A673 (cell line): ENCODE measurements around the gene TMEM238L. TPM values are rescaled to one million over a fixed set of nuclear protein-coding genes. Genes with fewer than 3 reads are reported as not detected.

Experiments
- BruUV-seq: library from RNA; stranded (reverse); fragments of 400-500 nt; replicated peaks from 2 replicates; lab custom pipeline; 2021; lab: Mats Ljungman, UMichigan
- CTCF ChIA-PET: fragments of 300-600 bp; sonication (Branson Sonifier 250); formaldehyde crosslinking; loops from one replicate; lab custom pipeline; 2022; ENCODE audit warnings: antibody characterized with exemption; lab: Charles Lee
- POLR2A ChIA-PET: fragments of 300-600 bp; sonication (Branson Sonifier 250); formaldehyde crosslinking; loops from one replicate; lab custom pipeline; 2022; ENCODE audit warnings: antibody characterized with exemption; ENCODE audit not compliant: low non-redundant PET; lab: Charles Lee
- DNase-seq: peaks from one replicate; pipeline ENCODE4 v3.0.0-alpha.2; 2015; ENCODE audit warnings: low spot score
- H3K27ac ChIP-seq: fragments of 200-600 bp; sonication (generic); 2 replicates; pipeline ENCODE4 v1.5.1; 2016; ENCODE audit warnings: mixed run types, low read depth, mild to moderate bottlenecking, mixed read lengths, antibody characterized with exemption, low read length; ENCODE audit not compliant: poor library complexity, severe bottlenecking
- H3K27me3 ChIP-seq: fragments of 200-600 bp; sonication (generic); replicated peaks from 2 replicates; pipeline ENCODE4 v1.6.1; 2017; ENCODE audit warnings: mixed run types, low read depth, mild to moderate bottlenecking, mixed read lengths, antibody characterized with exemption, low read length; ENCODE audit not compliant: insufficient read depth, poor library complexity
- H3K36me3 ChIP-seq: fragments of 200-600 bp; sonication (generic); 2 replicates; pipeline ENCODE4 v1.6.1; 2016; ENCODE audit warnings: mixed run types, mild to moderate bottlenecking, mixed read lengths, antibody characterized with exemption, low read length; ENCODE audit not compliant: insufficient read depth, poor library complexity, severe bottlenecking
- H3K4me1 ChIP-seq: fragments of 200-600 bp; sonication (generic); 2 replicates; pipeline ENCODE4 v1.6.1; 2017; ENCODE audit warnings: mixed run types, mild to moderate bottlenecking, mixed read lengths, antibody characterized with exemption, low read length; ENCODE audit not compliant: insufficient read depth, poor library complexity, severe bottlenecking
- H3K4me3 ChIP-seq: fragments of 200-600 bp; sonication (generic); 2 replicates; pipeline ENCODE4 v1.5.1; 2016; ENCODE audit warnings: low read depth, mixed run types, mild to moderate bottlenecking, mixed read lengths, low read length; ENCODE audit not compliant: poor library complexity, severe bottlenecking
- H3K9me3 ChIP-seq: fragments of 200-600 bp; sonication (generic); 2 replicates; pipeline ENCODE4 v1.6.1; 2016; ENCODE audit warnings: mixed run types, low read depth, mild to moderate bottlenecking, mixed read lengths, antibody characterized with exemption, low read length; ENCODE audit not compliant: poor library complexity, severe bottlenecking
- CTCF ChIP-seq: fragments of 300-800, 200-600 bp; sonication (generic); conservative IDR thresholded peaks from 2 replicates; pipeline ENCODE4 v1.5.1; 2017; ENCODE audit warnings: low read depth, mild to moderate bottlenecking, antibody characterized with exemption, low read length, moderate library complexity, mixed read lengths
- EZH2 ChIP-seq: fragments of 200-600 bp; sonication (generic); IDR thresholded peaks from 2 replicates; pipeline ENCODE4 v1.6.1; 2017; ENCODE audit warnings: borderline replicate concordance, low read depth, mild to moderate bottlenecking, mixed read lengths, antibody characterized with exemption, low read length; ENCODE audit not compliant: poor library complexity, severe bottlenecking
- intact Hi-C: fragments of 100-400 bp; cut with micrococcal nuclease; formaldehyde crosslinking; loops from one replicate; pipeline ENCODE4 v1.10.0; 2022; ENCODE audit not compliant: unreplicated experiment
- total RNA-seq: library from RNA; stranded (reverse); gene quantifications from 2 replicates; pipeline ENCODE4 v1.2.3, GENCODE V29; 2021

TMEM238L gene
- total RNA-seq, 1 experiment from 2014 or later = not detected

GRCh38 chr17:10799407-10799806 is 4.5 kb downstream of the TMEM238L start:
- H3K27me3 ChIP-seq = peaks cover 40% of the 10 kb centered on the region
- BruUV-seq = no TSS peak
- CTCF ChIA-PET = no interaction called here
- POLR2A ChIA-PET = no interaction called here
- H3K9me3 ChIP-seq = no peaks in the 10 kb centered on the region
- TF ChIP-seq CTCF (no peak), EZH2 (no peak)
- H3K4me3 ChIP-seq = no peak overlapping the region
- H3K36me3 ChIP-seq = no peaks in the 10 kb centered on the region
- no peak for DNase-seq
- no peak overlapping the region for H3K27ac ChIP-seq
- H3K4me1 ChIP-seq = no peaks in the 10 kb centered on the region
- intact Hi-C loops = no loop called here

GRCh38 chr17:10798910-10799309 is 5.0 kb downstream of the TMEM238L start:
- Histone ChIP-seq H3K36me3 (no peaks in the 10 kb centered on the region), H3K27me3 (peaks cover 36% of the 10 kb centered on the region), H3K4me1 (no peaks in the 10 kb centered on the region), H3K9me3 (no peaks in the 10 kb centered on the region), H3K4me3 (no peak overlapping the region), H3K27ac (no peak overlapping the region)
- intact Hi-C loops = no loop called here
- TF ChIP-seq EZH2 = no peak
- TF ChIP-seq CTCF = no peak
- ChIA-PET CTCF (no interaction called here), POLR2A (no interaction called here)
- BruUV-seq = no TSS peak
- DNase-seq = no peak

GRCh38 chr17:10798332-10798749 is 5.6 kb downstream of the TMEM238L start:
- no peak overlapping the region for H3K4me3 ChIP-seq
- ChIA-PET POLR2A (no interaction called here), CTCF (interaction anchor here (0.6 kb wide), 1 partner anchor 330 kb away, joined by 3 read pairs; no protein-coding TSS in a partner anchor)
- no peaks in the 10 kb centered on the region for H3K36me3 ChIP-seq
- TF ChIP-seq CTCF (no peak), EZH2 (no peak)
- no TSS peak for BruUV-seq
- intact Hi-C loops = no loop called here
- DNase-seq = no peak
- no peak overlapping the region for H3K27ac ChIP-seq
- no peaks in the 10 kb centered on the region for H3K9me3 ChIP-seq
- H3K27me3 ChIP-seq = peaks cover 32% of the 10 kb centered on the region
- no peaks in the 10 kb centered on the region for H3K4me1 ChIP-seq
